NT2/D1 (cell line): Measurements from ENCODE around the gene MST1.

Experiments used
- DNase-seq: peaks from one replicate; pipeline ENCODE4 v3.0.0-alpha.2; 2011; ENCODE audit warnings: low read depth, low spot score
- H3K27me3 ChIP-seq: 2 replicates; pipeline ENCODE4 v1.6.0; 2011; ENCODE audit warnings: mild to moderate bottlenecking; ENCODE audit not compliant: insufficient read length, insufficient read depth
- H3K36me3 ChIP-seq: 2 replicates; pipeline ENCODE4 v1.6.1; 2011; ENCODE audit warnings: mild to moderate bottlenecking, low read length, mixed read lengths; ENCODE audit not compliant: insufficient read depth, insufficient read length
- H3K4me1 ChIP-seq: 2 replicates; pipeline ENCODE4 v1.5.1; 2011; ENCODE audit not compliant: insufficient read depth, insufficient read length
- H3K4me3 ChIP-seq: 2 replicates; pipeline ENCODE4 v1.5.1; 2011; ENCODE audit warnings: low read depth; ENCODE audit not compliant: insufficient read length
- H3K9ac ChIP-seq: 2 replicates; pipeline ENCODE4 v1.6.0; 2011; ENCODE audit warnings: low read depth; ENCODE audit not compliant: insufficient read length
- H3K9me3 ChIP-seq: 2 replicates; pipeline ENCODE4 v1.5.1; 2011; ENCODE audit warnings: mild to moderate bottlenecking, low read length; ENCODE audit not compliant: insufficient read depth
- SUZ12 ChIP-seq: IDR thresholded peaks from 2 replicates; pipeline ENCODE4 v1.6.1; 2011; ENCODE audit not compliant: insufficient read length, insufficient read depth; ENCODE audit errors: extremely low read depth
- YY1 ChIP-seq: IDR thresholded peaks from 2 replicates; pipeline ENCODE4 v1.6.1; 2011; ENCODE audit not compliant: insufficient read length, insufficient read depth
- ZNF274 ChIP-seq: IDR thresholded peaks from 2 replicates; pipeline ENCODE4 v1.6.1; 2011; ENCODE audit warnings: mild to moderate bottlenecking, low read depth, low read length

Gene MST1

GRCh38 chr3:49641292-49641691 is 48.0 kb downstream of the MST1 start:
- no peaks in the 10 kb centered on the region for H3K36me3 ChIP-seq
- H3K4me1 ChIP-seq = peaks cover 3% of the 10 kb centered on the region
- no peak overlapping the region for H3K4me3 ChIP-seq
- no peak overlapping the region for H3K9ac ChIP-seq
- no peaks in the 10 kb centered on the region for H3K9me3 ChIP-seq
- no peak for DNase-seq
- no peaks in the 10 kb centered on the region for H3K27me3 ChIP-seq
- TF ChIP-seq ZNF274 (no peak), YY1 (no peak), SUZ12 (no peak)

- Histone ChIP-seq H3K4me1 (peaks cover 3% of the 10 kb centered on the region), H3K9me3 (no peaks in the 10 kb centered on the region), H3K27me3 (no peaks in the 10 kb centered on the region), H3K4me3 (no peak overlapping the region), H3K9ac (no peak overlapping the region), H3K36me3 (no peaks in the 10 kb centered on the region)
- TF ChIP-seq SUZ12 = no peak
- TF ChIP-seq YY1 = no peak
- TF ChIP-seq ZNF274 = no peak
- no peak for DNase-seq
Observed at GRCh38 chr3:49639551-49639950, 49.7 kb downstream of the MST1 start.

GRCh38 chr3:49638445-49638844 is 50.8 kb downstream of the MST1 start:
- Histone ChIP-seq H3K4me1 (peaks cover 3% of the 10 kb centered on the region), H3K36me3 (no peaks in the 10 kb centered on the region), H3K4me3 (no peak overlapping the region), H3K9ac (peak overlapping the region; percentile 9), H3K9me3 (no peaks in the 10 kb centered on the region), H3K27me3 (no peaks in the 10 kb centered on the region)
- no peak for DNase-seq
- TF ChIP-seq ZNF274 (no peak), YY1 (no peak), SUZ12 (no peak)

GRCh38 chr3:49636883-49637609 is 52.2 kb downstream of the MST1 start:
- Histone ChIP-seq H3K9me3 (no peaks in the 10 kb centered on the region), H3K27me3 (no peaks in the 10 kb centered on the region), H3K4me3 (no peak overlapping the region), H3K4me1 (peaks cover 3% of the 10 kb centered on the region), H3K36me3 (no peaks in the 10 kb centered on the region), H3K9ac (no peak overlapping the region)
- TF ChIP-seq SUZ12 = no peak
- TF ChIP-seq ZNF274 = no peak
- TF ChIP-seq YY1 = no peak
- no peak for DNase-seq

- Histone ChIP-seq H3K27me3 (no peaks in the 10 kb centered on the region), H3K9ac (no peak overlapping the region), H3K4me3 (no peak overlapping the region), H3K36me3 (no peaks in the 10 kb centered on the region), H3K4me1 (peaks cover 3% of the 10 kb centered on the region), H3K9me3 (no peaks in the 10 kb centered on the region)
- no peak for TF ChIP-seq ZNF274
- TF ChIP-seq SUZ12 = no peak
- no peak for TF ChIP-seq YY1
- DNase-seq = no peak
Observed at GRCh38 chr3:49634736-49635135, 54.5 kb downstream of the MST1 start.
